ENCODE data around the gene CRYBB3.
"Not testable (repeated sequence)": the region's sequence is repeated elsewhere in the genome, so short reads cannot be mapped to it uniquely, and the experiment has no call there.

DNA sequence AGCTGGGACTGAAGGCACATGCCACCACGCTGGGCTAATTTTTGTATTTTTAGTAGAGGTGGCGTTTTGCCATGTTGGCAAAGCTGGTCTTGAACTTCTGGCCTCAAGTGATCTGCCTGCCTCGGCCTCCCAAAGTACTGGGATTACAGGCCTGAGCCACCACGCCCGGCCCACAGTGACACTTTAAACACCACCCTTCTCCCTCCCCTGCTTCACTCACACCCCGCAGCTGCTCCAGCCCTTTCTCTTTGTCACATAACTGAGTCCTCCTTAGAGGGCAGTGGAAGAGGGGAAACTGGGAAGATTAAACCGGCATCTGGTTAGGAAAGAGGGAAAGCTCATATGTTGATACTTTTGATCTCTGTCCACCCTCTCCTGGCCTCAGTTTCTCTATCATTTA lies 4.9 kb downstream of the CRYBB3 start:
- TF ChIP-seq CTCF, POLR2A, EP300 (IDR thresholded peaks at IDR 0.05): not testable (repeated sequence)
